H1 (cell line): ENCODE results near the gene SLC25A20.

Experiments used
- CTCF ChIP-seq, 3 experiments: IDR thresholded peaks; 1 replicate in 2 of 3; 2 replicates in 1 of 3; pipeline versions ENCODE4 v1.5.1 to v1.6.1; 2011; ENCODE audit warnings: low read length in 3 of 3, mild to moderate bottlenecking in 3 of 3, inconsistent platforms in 2 of 3, low read depth in 1 of 3, moderate library complexity in 1 of 3; ENCODE audit not compliant: insufficient read depth in 1 of 3; ENCODE audit errors: control extremely low read depth in 1 of 3
- MAX ChIP-seq: IDR thresholded peaks from 2 replicates; pipeline ENCODE4 v1.6.1; 2012; ENCODE audit warnings: inconsistent platforms
- POLR2A ChIP-seq, 2 experiments: IDR thresholded peaks; 1 replicate in 1 of 2; 2 replicates in 1 of 2; pipeline ENCODE4 v1.6.1; 2011; ENCODE audit warnings: low read depth in 2 of 2, low read length in 2 of 2, mild to moderate bottlenecking in 2 of 2; ENCODE audit errors: control extremely low read depth in 1 of 2
- ZNF274 ChIP-seq: IDR thresholded peaks from 2 replicates; pipeline ENCODE4 v1.7.0; 2012; ENCODE audit warnings: low read length, borderline replicate concordance; ENCODE audit errors: extremely low read depth

DNA sequence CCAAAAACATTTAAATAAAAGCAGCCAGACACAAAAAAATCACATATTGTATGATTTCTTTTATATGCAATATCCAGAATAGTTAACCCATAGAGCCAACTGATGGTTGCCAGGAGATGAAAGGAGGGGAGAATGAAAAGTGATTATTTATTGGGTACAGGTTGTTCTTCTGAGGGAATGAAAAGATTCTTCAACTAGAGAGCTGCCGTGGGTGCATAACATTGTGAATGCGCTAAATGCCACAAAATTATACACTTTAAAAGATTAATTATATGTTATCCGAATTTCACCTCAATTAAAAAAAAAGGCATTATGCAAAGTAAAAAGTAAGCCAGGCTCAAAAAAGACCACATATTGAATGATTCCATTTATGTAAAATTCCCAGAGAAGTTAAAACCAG, 87.2 kb downstream of the SLC25A20 start:
- no peak for TF ChIP-seq CTCF (IDR thresholded peaks at IDR 0.05; ENCODE audit: control extremely low read depth in 1 of 3, insufficient read depth in 1 of 3, low read depth in 1 of 3, low read length in 3 of 3)
- TF ChIP-seq ZNF274 = no peak
- no peak for TF ChIP-seq MAX
- no peak for TF ChIP-seq POLR2A (IDR thresholded peaks at IDR 0.05; ENCODE audit: control extremely low read depth in 1 of 2, low read depth in 2 of 2, low read length in 2 of 2)
